SH-SY5Y (cell line): ENCODE measurements around the gene IP6K2.

Source experiments
- GATA2 ChIP-seq: IDR thresholded peaks from 2 replicates; pipeline ENCODE4 v1.6.1; 2011; ENCODE audit warnings: mild to moderate bottlenecking, low read depth, low read length
- GATA3 ChIP-seq: IDR thresholded peaks from 2 replicates; pipeline ENCODE4 v1.6.1; 2011; ENCODE audit warnings: low read depth, mild to moderate bottlenecking, low read length, moderate library complexity

- TF ChIP-seq GATA2 (no peak), GATA3 (no peak)
Observed at GRCh38 chr3:48644898-48645760, 71.9 kb downstream of the IP6K2 start.
